Brain microvascular endothelial cell (primary cell): ENCODE data around the gene PEF1.

Source experiments
- DNase-seq: peaks from one replicate; pipeline ENCODE4 v3.0.0-alpha.2; 2020
- H3K27ac ChIP-seq: fragments of 250-450 bp; sonication (Bioruptor Pico); 2 replicates; pipeline ENCODE4 v1.5.1; 2020; ENCODE audit warnings: mild to moderate bottlenecking, moderate library complexity
- H3K27me3 ChIP-seq: fragments of 250-450 bp; sonication (Bioruptor Pico); replicated peaks from 2 replicates; pipeline ENCODE4 v1.5.1; 2020; ENCODE audit warnings: mild to moderate bottlenecking
- H3K36me3 ChIP-seq: fragments of 250-450 bp; sonication (Bioruptor Pico); replicated peaks from 2 replicates; pipeline ENCODE4 v1.5.1; 2020; ENCODE audit warnings: mild to moderate bottlenecking
- H3K4me3 ChIP-seq: 2 replicates; pipeline ENCODE4 v1.5.1; 2011; ENCODE audit warnings: low read depth, mild to moderate bottlenecking, control low read depth, low read length, moderate library complexity
- CTCF ChIP-seq: IDR thresholded peaks from 2 replicates; pipeline ENCODE4 v1.5.1; 2011; ENCODE audit warnings: low read depth, mild to moderate bottlenecking, moderate library complexity, low read length, control low read depth, inconsistent platforms; ENCODE audit errors: missing control alignments
- in situ Hi-C: cut with HindIII; loops from 2 replicates; pipeline ENCODE4 v1.10.0; 2017; ENCODE audit warnings: low sequenced_read_pairs, low pct_ligation_motif_present

The PEF1 gene

DNA sequence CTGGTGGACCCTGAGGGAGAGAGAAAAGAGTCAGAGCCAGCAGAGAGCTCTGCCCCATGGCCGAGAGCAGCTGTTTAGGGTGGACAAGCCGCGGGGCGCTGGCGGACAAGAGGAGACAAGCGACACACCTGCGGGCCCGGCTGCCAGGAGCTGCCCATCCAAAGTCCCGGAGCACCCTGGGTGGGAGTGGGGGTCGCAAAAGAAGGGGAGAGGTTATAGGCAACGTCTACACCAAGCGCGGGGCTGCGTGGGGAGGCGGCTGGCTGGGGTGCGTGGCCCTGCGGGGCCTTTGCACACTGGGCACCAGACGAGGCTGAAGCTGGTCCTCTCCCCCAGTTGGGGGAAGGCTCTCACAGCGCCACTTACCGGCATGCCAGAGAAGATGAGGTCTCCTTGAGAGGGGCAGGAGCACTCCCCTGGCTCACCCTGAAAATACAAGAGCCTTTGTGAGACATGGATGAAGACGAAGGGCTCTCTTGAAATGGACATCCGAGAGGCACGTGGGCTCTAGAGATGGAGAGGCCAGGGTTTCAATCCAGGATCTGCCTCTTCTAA is 35.1 kb upstream of the PEF1 start:
- peaks cover 4% of the 10 kb centered on the region for H3K36me3 ChIP-seq
- TF ChIP-seq CTCF, result peak; percentile 29
- no peak overlapping the region for H3K27ac ChIP-seq
- in situ Hi-C loops, result no loop called here
- no peak overlapping the region for H3K4me3 ChIP-seq
- no peaks in the 10 kb centered on the region for H3K27me3 ChIP-seq
- DNase-seq, result no peak

DNA sequence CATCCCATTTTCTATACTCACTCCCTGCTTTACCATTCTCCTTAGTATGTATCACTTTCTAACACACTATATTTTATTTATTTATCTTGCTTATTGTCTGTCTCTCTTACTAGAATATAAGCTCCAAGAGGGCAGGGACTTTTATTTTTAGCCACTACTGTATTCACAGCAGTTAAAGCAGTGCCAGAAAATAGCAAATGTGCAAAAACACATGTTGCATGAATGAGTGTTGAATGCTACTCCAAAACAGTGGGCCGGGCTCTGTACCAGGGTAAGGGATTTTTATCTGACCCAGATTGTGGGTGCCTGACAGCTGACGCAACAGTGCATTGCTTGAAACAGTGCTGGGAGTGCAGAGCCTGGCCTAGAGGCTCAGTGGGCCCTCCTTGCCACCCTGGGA is 34.4 kb upstream of the PEF1 start:
- Histone ChIP-seq H3K27ac (no peak overlapping the region), H3K4me3 (no peak overlapping the region), H3K36me3 (peaks cover 4% of the 10 kb centered on the region), H3K27me3 (no peaks in the 10 kb centered on the region)
- in situ Hi-C loops, result no loop called here
- TF ChIP-seq CTCF, result no peak
- no peak for DNase-seq

- in situ Hi-C loops, result no loop called here
- no peak overlapping the region for H3K4me3 ChIP-seq
- H3K36me3 ChIP-seq, result peaks cover 4% of the 10 kb centered on the region
- no peaks in the 10 kb centered on the region for H3K27me3 ChIP-seq
- no peak for DNase-seq
- H3K27ac ChIP-seq, result no peak overlapping the region
- TF ChIP-seq CTCF, result no peak
These were observed 34.0 kb upstream of the PEF1 start for GRCh38 chr1:31678681-31679080.

- no peak for DNase-seq
- in situ Hi-C loops, result no loop called here
- no peak for TF ChIP-seq CTCF
- Histone ChIP-seq H3K36me3 (peaks cover 4% of the 10 kb centered on the region), H3K27ac (no peak overlapping the region), H3K4me3 (no peak overlapping the region), H3K27me3 (no peaks in the 10 kb centered on the region)
These were observed 33.3 kb upstream of the PEF1 start for GRCh38 chr1:31677949-31678348.

GRCh38 chr1:31677401-31677800 is 32.7 kb upstream of the PEF1 start:
- no peak overlapping the region for H3K27ac ChIP-seq
- in situ Hi-C loops, result no loop called here
- no peak overlapping the region for H3K4me3 ChIP-seq
- peaks cover 4% of the 10 kb centered on the region for H3K36me3 ChIP-seq
- DNase-seq, result no peak
- H3K27me3 ChIP-seq, result no peaks in the 10 kb centered on the region
- no peak for TF ChIP-seq CTCF

DNA sequence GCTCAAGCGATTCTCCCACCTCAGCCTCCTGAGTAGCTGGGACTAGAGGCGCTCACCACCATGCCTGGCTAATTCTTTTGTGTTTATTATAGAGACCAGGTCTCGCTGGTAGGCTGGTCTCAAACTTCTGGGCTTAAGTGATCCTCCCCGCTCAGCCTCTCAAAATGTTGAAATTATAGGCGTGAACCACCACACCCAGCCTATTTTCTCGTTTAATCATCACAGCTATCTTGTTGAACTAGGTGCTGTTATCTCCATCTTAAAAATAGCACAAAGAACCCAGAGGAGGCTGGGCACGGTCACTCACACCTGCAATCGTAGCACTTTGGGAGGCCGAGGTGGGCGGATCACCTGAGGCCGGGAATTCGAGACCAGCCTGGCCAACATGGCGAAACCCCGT is 31.1 kb upstream of the PEF1 start:
- DNase-seq, result no peak
- Histone ChIP-seq H3K27me3 (no peaks in the 10 kb centered on the region), H3K36me3 (peaks cover 2% of the 10 kb centered on the region), H3K4me3 (no peak overlapping the region), H3K27ac (no peak overlapping the region)
- no peak for TF ChIP-seq CTCF
- in situ Hi-C loops, result no loop called here
